IMR-90 (cell line): ENCODE measurements around the gene RGS3. TPM values are rescaled to one million over a fixed set of nuclear protein-coding genes. Genes with fewer than 3 reads are reported as not detected.
A peak's percentile ranks its signal among the peaks of the same experiment; 100 is the strongest.

Source experiments
- ATAC-seq: fragments of 200-7000 bp; cut with Tn5 transposase; 2 replicates; pipeline ENCODE4 v1.9.1; 2020; ENCODE audit warnings: low read depth, mild to moderate bottlenecking, moderate library complexity
- BruUV-seq: library from RNA; stranded (reverse); fragments of 400-500 nt; replicated peaks from 2 replicates; lab custom pipeline; 2021; lab: Mats Ljungman, UMichigan
- CTCF ChIA-PET: fragments of 300-600 bp; formaldehyde crosslinking; extraction: SDS; loops from one replicate; lab custom pipeline; 2021; ENCODE audit warnings: antibody characterized with exemption; lab: Yijun Ruan, JAX
- POLR2A ChIA-PET: fragments of 300-600 bp; sonication (Branson Sonifier 250); formaldehyde crosslinking; loops from one replicate; lab custom pipeline; 2022; ENCODE audit warnings: antibody characterized with exemption; ENCODE audit not compliant: unreplicated experiment; lab: Charles Lee
- DNase-seq: peaks from one replicate; pipeline ENCODE4 v3.0.0; 2013
- H2AFZ ChIP-seq: replicated peaks from 2 replicates; pipeline ENCODE3; 2013; ENCODE audit warnings: low read length, mild to moderate bottlenecking; ENCODE audit not compliant: poor library complexity
- H2AK5ac ChIP-seq: 2 replicates; pipeline ENCODE4 v1.6.1; 2013; ENCODE audit warnings: low read depth, low read length, inconsistent platforms
- H2AK9ac ChIP-seq: replicated peaks from 2 replicates; pipeline ENCODE3; 2013; ENCODE audit warnings: mild to moderate bottlenecking, low read depth, low read length, moderate library complexity; ENCODE audit not compliant: poor library complexity
- H2BK120ac ChIP-seq: 2 replicates; pipeline ENCODE4 v1.6.1; 2013; ENCODE audit warnings: low read depth, low read length, inconsistent platforms
- H2BK15ac ChIP-seq: 3 replicates; pipeline ENCODE4 v1.6.1; 2013; ENCODE audit warnings: low read depth, low read length, inconsistent platforms
- H2BK20ac ChIP-seq: 2 replicates; pipeline ENCODE4 v1.6.1; 2013; ENCODE audit warnings: low read depth, mild to moderate bottlenecking, inconsistent platforms, low read length, moderate library complexity
- H2BK5ac ChIP-seq: 2 replicates; pipeline ENCODE4 v1.6.1; 2013; ENCODE audit warnings: mild to moderate bottlenecking, low read depth, low read length, inconsistent platforms; ENCODE audit not compliant: poor library complexity, severe bottlenecking
- H3K14ac ChIP-seq: replicated peaks from 2 replicates; pipeline ENCODE4 v1.6.1; 2013; ENCODE audit warnings: low read depth, low read length, inconsistent platforms
- H3K18ac ChIP-seq: 2 replicates; pipeline ENCODE4 v1.6.1; 2013; ENCODE audit warnings: low read depth, low read length, control low read depth
- H3K23ac ChIP-seq: 2 replicates; pipeline ENCODE4 v1.6.1; 2013; ENCODE audit warnings: low read depth, low read length, inconsistent platforms
- H3K27ac ChIP-seq: 2 replicates; pipeline ENCODE4 v1.5.1; 2013; ENCODE audit warnings: mild to moderate bottlenecking, control low read depth, low read length; ENCODE audit not compliant: insufficient read depth
- H3K27me3 ChIP-seq: 2 replicates; pipeline ENCODE4 v1.6.1; 2013; ENCODE audit warnings: low read length; ENCODE audit not compliant: control insufficient read depth, insufficient read depth
- H3K36me3 ChIP-seq: 2 replicates; pipeline ENCODE4 v1.6.1; 2013; ENCODE audit warnings: low read length, mixed read lengths; ENCODE audit not compliant: control insufficient read depth, insufficient read depth
- H3K4ac ChIP-seq: 2 replicates; pipeline ENCODE4 v1.6.1; 2013; ENCODE audit warnings: low read depth, low read length, inconsistent platforms
- H3K4me1 ChIP-seq: 2 replicates; pipeline ENCODE4 v1.6.1; 2013; ENCODE audit warnings: low read length, mixed read lengths; ENCODE audit not compliant: control insufficient read depth, insufficient read depth
- H3K4me2 ChIP-seq: 2 replicates; pipeline ENCODE4 v1.6.1; 2013; ENCODE audit warnings: low read depth, mild to moderate bottlenecking, control low read depth, low read length, moderate library complexity
- H3K4me3 ChIP-seq: 2 replicates; pipeline ENCODE4 v1.5.1; 2013; ENCODE audit warnings: low read depth, mild to moderate bottlenecking, control low read depth, low read length, moderate library complexity; ENCODE audit not compliant: insufficient read depth
- H3K56ac ChIP-seq: 2 replicates; pipeline ENCODE4 v1.6.1; 2013; ENCODE audit warnings: low read length, inconsistent platforms; ENCODE audit not compliant: insufficient read depth; ENCODE audit errors: extremely low read depth
- H3K79me1 ChIP-seq, 2 experiments: 2 replicates each; pipeline ENCODE4 v1.6.1; 2013; ENCODE audit warnings: low read length in 2 of 2, inconsistent platforms in 1 of 2, low read depth in 1 of 2
- H3K9ac ChIP-seq: 2 replicates; pipeline ENCODE4 v1.6.1; 2013; ENCODE audit warnings: low read depth, low read length, control low read depth
- H3K9me1 ChIP-seq: 2 replicates; pipeline ENCODE4 v1.6.1; 2013; ENCODE audit warnings: low read length, inconsistent platforms; ENCODE audit not compliant: insufficient read depth
- H3K9me3 ChIP-seq: 2 replicates; pipeline ENCODE4 v1.6.1; 2013; ENCODE audit warnings: low read length; ENCODE audit not compliant: control insufficient read depth, insufficient read depth
- H4K20me1 ChIP-seq: 2 replicates; pipeline ENCODE4 v1.6.1; 2013; ENCODE audit warnings: low read length, inconsistent platforms; ENCODE audit not compliant: insufficient read depth
- H4K5ac ChIP-seq: 2 replicates; pipeline ENCODE4 v1.6.1; 2013; ENCODE audit warnings: mild to moderate bottlenecking, low read depth, low read length, control low read depth
- H4K8ac ChIP-seq, 2 experiments: 2 replicates each; pipeline ENCODE4 v1.6.1; 2013; ENCODE audit warnings: low read depth in 2 of 2, low read length in 2 of 2, control low read depth in 1 of 2, inconsistent platforms in 1 of 2
- H4K91ac ChIP-seq: 2 replicates; pipeline ENCODE4 v1.6.1; 2013; ENCODE audit warnings: low read depth, low read length, inconsistent platforms; ENCODE audit not compliant: insufficient read depth
- MAFK ChIP-seq: IDR thresholded peaks from 2 replicates; pipeline ENCODE4 v1.6.1; 2012; ENCODE audit warnings: low read depth, low read length, improper control_type of control experiment
- MAZ ChIP-seq: IDR thresholded peaks from 2 replicates; pipeline ENCODE4 v1.6.1; 2012; ENCODE audit warnings: low read depth, mild to moderate bottlenecking, low read length, improper control_type of control experiment, moderate library complexity, borderline replicate concordance
- RAD21 ChIP-seq: IDR thresholded peaks from 2 replicates; pipeline ENCODE4 v1.6.1; 2012; ENCODE audit warnings: low read length, improper control_type of control experiment
- RCOR1 ChIP-seq: IDR thresholded peaks from 2 replicates; pipeline ENCODE4 v1.6.1; 2012; ENCODE audit warnings: mild to moderate bottlenecking, low read length, improper control_type of control experiment; ENCODE audit not compliant: insufficient replicate concordance
- RFX5 ChIP-seq: IDR thresholded peaks from 2 replicates; pipeline ENCODE4 v1.8.0; 2012; ENCODE audit warnings: low read depth, mild to moderate bottlenecking, low read length, moderate library complexity
- WGBS, 2 experiments: methylation state at CpG; one replicate each; pipeline versions ENCODE4 v1.1.5 to v1.1.7; 2013; ENCODE audit warnings: missing lambda C conversion rate in 2 of 2; ENCODE audit not compliant: insufficient read length in 1 of 2; ENCODE audit errors: extremely low coverage in 2 of 2; 5-methylcytosine and 5-hydroxymethylcytosine counted together
- dilution Hi-C: fragments of 300-500 bp; cut with HindIII; formaldehyde crosslinking; loops from one replicate; pipeline ENCODE4 v1.14.3; 2018; ENCODE audit warnings: low sequenced_read_pairs; ENCODE audit not compliant: unreplicated experiment
- in situ Hi-C: fragments of 300-500 bp; cut with MboI; formaldehyde crosslinking; loops from 3 replicates; pipeline ENCODE4 v1.14.3; 2019; ENCODE audit warnings: low sequenced_read_pairs, inconsistent platforms, mixed read lengths
- intact Hi-C: fragments of 100-400 bp; cut with micrococcal nuclease; formaldehyde crosslinking; loops from 2 replicates; pipeline ENCODE4 v1.10.0; 2022
- polyA plus RNA-seq, 3 experiments: library from polyadenylated mRNA; depleted of rRNA; stranded (reverse); fragments of >200 nt; gene quantifications; 2 replicates each; pipeline ENCODE4 v1.2.3, GENCODE V29; 2012; ENCODE audit warnings: low replicate concordance in 1 of 3
- total RNA-seq: library from RNA; depleted of rRNA; stranded (reverse); fragments of >200 nt; gene quantifications from 2 replicates; pipeline ENCODE4 v1.2.3, GENCODE V29; 2012

RGS3 gene
- total and polyA plus RNA-seq, 2 of the 4 experiments (the other 2 are of a cell fraction), result 51.8 to 65.6 TPM

DNA sequence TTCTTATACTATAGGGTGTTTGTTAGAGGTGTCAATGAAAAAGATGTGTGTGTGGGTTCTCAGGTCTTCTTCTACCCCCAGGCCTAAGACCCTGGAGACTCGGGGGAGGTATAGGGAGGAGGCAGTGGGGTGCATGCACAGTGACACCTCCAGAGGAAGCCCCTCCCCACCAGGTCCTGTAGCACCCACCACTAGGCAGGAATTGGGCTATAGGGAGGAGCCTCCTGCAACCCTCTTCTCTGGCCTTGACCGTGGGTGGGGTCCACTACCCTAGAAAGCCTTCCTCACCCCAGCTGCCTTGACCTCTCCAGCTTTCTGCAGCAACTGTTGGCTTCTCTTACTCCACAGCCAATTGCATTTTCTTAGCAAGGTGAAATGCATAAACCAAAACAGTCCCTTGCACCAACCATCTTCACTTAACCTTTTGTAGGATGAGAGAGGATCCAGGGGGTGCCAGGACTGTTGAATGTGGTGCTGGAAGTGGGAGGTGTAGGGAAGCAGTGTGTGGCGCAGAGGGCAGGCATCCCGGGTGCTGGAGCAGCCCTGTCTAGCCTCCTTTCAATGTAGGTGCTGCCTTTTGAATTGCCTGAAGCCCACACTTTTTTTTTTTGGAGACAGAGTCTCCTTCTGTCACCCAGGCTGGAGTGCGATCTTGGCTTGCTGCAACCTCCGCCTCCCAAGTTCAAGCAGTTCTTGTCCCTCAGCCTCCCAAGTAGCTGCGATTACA, 128.5 kb downstream of the RGS3 start:
- peaks cover 18% of the 10 kb centered on the region for H4K20me1 ChIP-seq
- H2BK20ac ChIP-seq, result 0 out of 2 replicates have a peak overlapping the region, but pooled peaks have one; percentile 7
- H3K79me1 ChIP-seq, result peaks cover 0 to 29% of the 10 kb centered on the region in 2 experiments; a peak in 2 of 4 replicates
- dilution Hi-C loops, result no loop called here
- no peak overlapping the region for H3K18ac ChIP-seq
- H4K8ac ChIP-seq, result no peak overlapping the region
- TF ChIP-seq MAZ (no peak), MAFK (no peak), RCOR1 (no peak), RAD21 (no peak), RFX5 (no peak)
- H2BK15ac ChIP-seq, result no peak overlapping the region
- BruUV-seq, result no TSS peak
- peaks cover 17% of the 10 kb centered on the region for H3K9me1 ChIP-seq
- no peak overlapping the region for H2BK120ac ChIP-seq
- H3K4ac ChIP-seq, result 0 out of 2 replicates have a peak overlapping the region, but pooled peaks have one; percentile 17
- no peak overlapping the region for H3K23ac ChIP-seq
- H2BK5ac ChIP-seq, result no peak overlapping the region
- H3K4me2 ChIP-seq, result no peak overlapping the region
- peak overlapping the region; percentile 75 for H2AFZ ChIP-seq
- DNase-seq (no peak), ATAC-seq (no peak)
- WGBS, 2 experiments, result no CpG with 5 or more reads among the region's 7 CpGs
- H4K91ac ChIP-seq, result no peak overlapping the region
- POLR2A ChIA-PET, result interaction anchor here (0.8 kb wide), 1 partner anchor 63 kb away, joined by 3 read pairs; no protein-coding TSS in a partner anchor
- H3K56ac ChIP-seq, result no peak overlapping the region
- no peak overlapping the region for H3K14ac ChIP-seq
- H2AK5ac ChIP-seq, result peak overlapping the region; percentile 35
- peak overlapping the region; percentile 21 for H2AK9ac ChIP-seq
- H3K9me3 ChIP-seq, result no peaks in the 10 kb centered on the region
- no peak overlapping the region for H3K27ac ChIP-seq
- no peak overlapping the region for H3K4me3 ChIP-seq
- no peak overlapping the region for H4K5ac ChIP-seq
- H3K36me3 ChIP-seq, result peaks cover 16% of the 10 kb centered on the region
- H3K4me1 ChIP-seq, result peaks cover 10% of the 10 kb centered on the region; the same call in 1 of the 2 replicates
- no peaks in the 10 kb centered on the region for H3K27me3 ChIP-seq
- no peak overlapping the region for H3K9ac ChIP-seq
- CTCF ChIA-PET, result interaction anchor here (0.7 to 5.7 kb wide), 11 partner anchors 8 to 146 kb away, joined by 3 to 132 read pairs (median 4); no protein-coding TSS in a partner anchor
- intact Hi-C loops, result loop anchor here (1.0 to 5.0 kb wide), 6 partner anchors 63 to 320 kb away; partner anchors contain the start of gene ALAD
- in situ Hi-C loops, result loop anchor here (5.0 kb wide), 1 partner anchor 65 kb away; no protein-coding TSS in a partner anchor
